ENCODE results near the gene PTPRG.
A peak's percentile ranks its signal among the peaks of the same experiment; 100 is the strongest.

PTPRG gene

GRCh38 chr3:62241279-62241678 is 679.9 kb downstream of the PTPRG start:
- Histone ChIP-seq H3K9me3 (ENCODE audit: severe bottlenecking) (no peaks in the 10 kb centered on the region), H3K36me3 (ENCODE audit: low read depth) (no peaks in the 10 kb centered on the region), H3K27me3 (ENCODE audit: insufficient read depth, poor library complexity, severe bottlenecking) (no peaks in the 10 kb centered on the region), H3K27ac (ENCODE audit: poor library complexity, severe bottlenecking) (no peak overlapping the region), H3K4me3 (ENCODE audit: severe bottlenecking) (no peak overlapping the region), H3K4me1 (ENCODE audit: insufficient read depth, poor library complexity, severe bottlenecking) (peaks cover 8% of the 10 kb centered on the region)
- no peak for ATAC-seq (ENCODE audit: low read depth)
- TF ChIP-seq CTCF (IDR thresholded peaks at IDR 0.05; ENCODE audit: poor library complexity, severe bottlenecking): no peak
- no peak for DNase-seq (ENCODE audit: low spot score)

GRCh38 chr3:62242831-62243509 is 681.6 kb downstream of the PTPRG start:
- Histone ChIP-seq H3K4me3 (ENCODE audit: severe bottlenecking) (no peak overlapping the region), H3K27me3 (ENCODE audit: insufficient read depth, poor library complexity, severe bottlenecking) (no peaks in the 10 kb centered on the region), H3K4me1 (ENCODE audit: insufficient read depth, poor library complexity, severe bottlenecking) (peaks cover 12% of the 10 kb centered on the region), H3K36me3 (ENCODE audit: low read depth) (no peaks in the 10 kb centered on the region), H3K9me3 (ENCODE audit: severe bottlenecking) (no peaks in the 10 kb centered on the region), H3K27ac (ENCODE audit: poor library complexity, severe bottlenecking) (no peak overlapping the region)
- DNase-seq (ENCODE audit: low spot score) (no peak), ATAC-seq (ENCODE audit: low read depth) (no peak)
- no peak for TF ChIP-seq CTCF (IDR thresholded peaks at IDR 0.05; ENCODE audit: poor library complexity, severe bottlenecking)

GRCh38 chr3:62246094-62246493 is 684.7 kb downstream of the PTPRG start:
- Histone ChIP-seq H3K4me1 (ENCODE audit: insufficient read depth, poor library complexity, severe bottlenecking) (peaks cover 12% of the 10 kb centered on the region), H3K27ac (ENCODE audit: poor library complexity, severe bottlenecking) (no peak overlapping the region), H3K4me3 (ENCODE audit: severe bottlenecking) (no peak overlapping the region), H3K36me3 (ENCODE audit: low read depth) (no peaks in the 10 kb centered on the region), H3K9me3 (ENCODE audit: severe bottlenecking) (no peaks in the 10 kb centered on the region), H3K27me3 (ENCODE audit: insufficient read depth, poor library complexity, severe bottlenecking) (no peaks in the 10 kb centered on the region)
- DNase-seq (ENCODE audit: low spot score) (no peak), ATAC-seq (ENCODE audit: low read depth) (peak; percentile 73)
- TF ChIP-seq CTCF (IDR thresholded peaks at IDR 0.05; ENCODE audit: poor library complexity, severe bottlenecking): no peak

GRCh38 chr3:62246985-62247384 is 685.6 kb downstream of the PTPRG start:
- H3K4me1 ChIP-seq (ENCODE audit: insufficient read depth, poor library complexity, severe bottlenecking): peaks cover 12% of the 10 kb centered on the region
- no peaks in the 10 kb centered on the region for H3K36me3 ChIP-seq (ENCODE audit: low read depth)
- no peak overlapping the region for H3K27ac ChIP-seq (ENCODE audit: poor library complexity, severe bottlenecking)
- DNase-seq (ENCODE audit: low spot score) (no peak), ATAC-seq (ENCODE audit: low read depth) (no peak)
- H3K27me3 ChIP-seq (ENCODE audit: insufficient read depth, poor library complexity, severe bottlenecking): no peaks in the 10 kb centered on the region
- H3K9me3 ChIP-seq (ENCODE audit: severe bottlenecking): no peaks in the 10 kb centered on the region
- TF ChIP-seq CTCF (IDR thresholded peaks at IDR 0.05; ENCODE audit: poor library complexity, severe bottlenecking): no peak
- no peak overlapping the region for H3K4me3 ChIP-seq (ENCODE audit: severe bottlenecking)

- Histone ChIP-seq H3K36me3 (ENCODE audit: low read depth) (no peaks in the 10 kb centered on the region), H3K4me3 (ENCODE audit: severe bottlenecking) (no peak overlapping the region), H3K9me3 (ENCODE audit: severe bottlenecking) (no peaks in the 10 kb centered on the region), H3K4me1 (ENCODE audit: insufficient read depth, poor library complexity, severe bottlenecking) (peaks cover 12% of the 10 kb centered on the region), H3K27ac (ENCODE audit: poor library complexity, severe bottlenecking) (no peak overlapping the region), H3K27me3 (ENCODE audit: insufficient read depth, poor library complexity, severe bottlenecking) (no peaks in the 10 kb centered on the region)
- ATAC-seq (ENCODE audit: low read depth) (no peak), DNase-seq (ENCODE audit: low spot score) (no peak)
- TF ChIP-seq CTCF (IDR thresholded peaks at IDR 0.05; ENCODE audit: poor library complexity, severe bottlenecking): no peak
These were observed 687.5 kb downstream of the PTPRG start for GRCh38 chr3:62248734-62249483.

Data from RWPE2 (cell line).